Esophagus muscularis mucosa (tissue), 4 donors: ENCODE results near the gene MUSTN1. TPM values are rescaled to one million over a fixed set of nuclear protein-coding genes. Genes with fewer than 3 reads are reported as not detected.

ENCODE experiments used
- DNase-seq: peaks from one replicate; pipeline ENCODE4 v3.0.0-alpha.2; 2017; ENCODE audit errors: extremely low spot score
- H3K27ac ChIP-seq, 4 donors: fragments of 200-600 bp; sonication (generic); replicated peaks in 1 of 4; 1 replicate in 3 of 4; 2 replicates in 1 of 4; pipeline ENCODE4 v1.5.1; 2016 to 2019; ENCODE audit warnings: mild to moderate bottlenecking in 1 of 4
- H3K27me3 ChIP-seq, 4 donors: fragments of 200-600 bp; sonication (generic); one replicate each; pipeline versions ENCODE4 v1.5.1 to v1.6.0; 2016 to 2019
- H3K36me3 ChIP-seq, 4 donors: fragments of 200-600 bp; sonication (generic); one replicate each; pipeline ENCODE4 v1.5.1; 2016 to 2019
- H3K4me1 ChIP-seq, 4 donors: fragments of 200-600 bp; sonication (generic); one replicate each; pipeline ENCODE4 v1.5.1; 2016 to 2019
- H3K4me3 ChIP-seq, 4 donors: fragments of 200-600 bp; sonication (generic); 1 replicate in 2 of 4; 2 replicates in 2 of 4; pipeline ENCODE4 v1.5.1; 2016 to 2019; ENCODE audit warnings: mild to moderate bottlenecking in 4 of 4, moderate library complexity in 1 of 4
- H3K9me3 ChIP-seq, 4 donors: fragments of 200-600 bp; sonication (generic); 1 replicate in 3 of 4; 2 replicates in 1 of 4; pipeline ENCODE4 v1.5.1; 2016 to 2019
- CTCF ChIP-seq, 3 experiments: fragments of 200-600 bp in 2 of 3; fragments of 450-650 bp in 1 of 3; sonication (generic) in 2 of 3; IDR thresholded peaks; one replicate each; pipeline ENCODE4 v1.5.1; 2017 to 2019; ENCODE audit warnings: antibody characterized with exemption in 3 of 3, mild to moderate bottlenecking in 2 of 3, moderate library complexity in 1 of 3
- EP300 ChIP-seq: sonication (generic); formaldehyde crosslinking; IDR thresholded peaks from one replicate; pipeline ENCODE4 v1.6.1; 2017; ENCODE audit warnings: antibody characterized with exemption
- POLR2A ChIP-seq: fragments of 450-650 bp; IDR thresholded peaks from one replicate; pipeline ENCODE4 v1.6.1; 2017; ENCODE audit warnings: antibody characterized with exemption, moderate library complexity, mild to moderate bottlenecking, low read depth
- POLR2AphosphoS5 ChIP-seq, 2 donors: sonication (generic); formaldehyde crosslinking; IDR thresholded peaks; one replicate each; pipeline ENCODE4 v1.6.1; 2017; ENCODE audit warnings: antibody characterized with exemption in 2 of 2
- WGBS: methylation state at CpG from one replicate; pipeline ENCODE4 v1.1.5; 2018; 5-methylcytosine and 5-hydroxymethylcytosine counted together
- intact Hi-C: fragments of 100-400 bp; cut with DNase I; formaldehyde crosslinking; loops from one replicate; pipeline ENCODE4 v1.15.1; 2023
- small RNA-seq, 3 donors: library from RNA; depleted of rRNA; stranded (forward); fragments of <200 nt; gene quantifications; one replicate each; pipeline ENCODE3, GENCODE V24; 2016
- total RNA-seq, 4 donors: library from RNA; depleted of rRNA; stranded (reverse); fragments of >200 nt; gene quantifications; one replicate each; pipeline versions ENCODE4 v1.1.0 to v1.2.1, GENCODE V29; 2016

Gene MUSTN1
- total RNA-seq, 4 donors from 2014 or later, result 6.6 to 17.7 (median 12.5) TPM

- 94% methylated on average over 2 of the region's 5 CpGs for WGBS
- DNase-seq, result no peak
- no peaks in the 10 kb centered on the region for H3K4me1 ChIP-seq
- TF ChIP-seq POLR2AphosphoS5 (IDR thresholded peaks at IDR 0.05) (no peak), POLR2A (no peak), EP300 (no peak), CTCF (IDR thresholded peaks at IDR 0.05) (no peak)
- H3K4me3 ChIP-seq, result no peak overlapping the region
- intact Hi-C loops, result no loop called here
- H3K36me3 ChIP-seq, result no peaks in the 10 kb centered on the region
- H3K27me3 ChIP-seq, result peaks cover 0 to 5% (median 0%) of the 10 kb centered on the region in 4 donors
- H3K27ac ChIP-seq, result no peak overlapping the region
- no peaks in the 10 kb centered on the region for H3K9me3 ChIP-seq
These were observed 49.8 kb downstream of the MUSTN1 start for GRCh38 chr3:52784931-52785590.

GRCh38 chr3:52784021-52784621, 50.7 kb downstream of the MUSTN1 start:
- DNase-seq, result no peak
- no peak overlapping the region for H3K4me3 ChIP-seq
- no peaks in the 10 kb centered on the region for H3K4me1 ChIP-seq
- WGBS, result 83% methylated on average over 14 of the region's 18 CpGs
- H3K9me3 ChIP-seq, result no peaks in the 10 kb centered on the region
- H3K36me3 ChIP-seq, result no peaks in the 10 kb centered on the region
- intact Hi-C loops, result no loop called here
- H3K27ac ChIP-seq, result no peak overlapping the region
- TF ChIP-seq POLR2AphosphoS5 (IDR thresholded peaks at IDR 0.05) (no peak), POLR2A (no peak), CTCF (IDR thresholded peaks at IDR 0.05) (no peak)
- peaks cover 0 to 5% (median 0%) of the 10 kb centered on the region in 4 donors for H3K27me3 ChIP-seq

- TF ChIP-seq POLR2A (no peak), CTCF (IDR thresholded peaks at IDR 0.05) (peak in 1 of 3 experiments; percentile 11)
- Histone ChIP-seq H3K36me3 (no peaks in the 10 kb centered on the region), H3K4me1 (no peaks in the 10 kb centered on the region), H3K27me3 (peaks cover 0 to 5% (median 0%) of the 10 kb centered on the region in 4 donors), H3K9me3 (no peaks in the 10 kb centered on the region), H3K27ac (no peak overlapping the region), H3K4me3 (no peak overlapping the region)
- intact Hi-C loops, result no loop called here
- DNase-seq, result no peak
- 84% methylated on average over 2 of the region's 3 CpGs for WGBS
These were observed 51.6 kb downstream of the MUSTN1 start for GRCh38 chr3:52783211-52783555.

Small RNA genes lying within 50 kb of the gene (small RNA-seq; reads per million reads assigned to genes)
- gene MIR8064 (0 reads per million in 3 donors), gene MUSTN1 (0 reads per million in 3 donors)

Other genes with a start within 250 kb of the MUSTN1 start
- 10 to 100 TPM; 79.4 to 99.3 (median 82.8) TPM for gene PBRM1, start 149.1 kb downstream of the MUSTN1 start, total RNA-seq
- gene GNL3, start 149.0 kb downstream of the MUSTN1 start, total RNA-seq, result 10 to 100 TPM; 28.4 to 71.1 (median 29.3) TPM
- 10 to 100 TPM; 31.6 to 40.3 (median 35.7) TPM for gene GLT8D1, start 129.2 kb downstream of the MUSTN1 start, total RNA-seq
- 10 to 100 TPM; 67.3 to 95.3 (median 88.7) TPM for gene SPCS1, start 128.9 kb downstream of the MUSTN1 start, total RNA-seq
- gene NEK4, start 64.1 kb downstream of the MUSTN1 start, total RNA-seq, result 10 to 100 TPM; 19.1 to 29.2 (median 23.6) TPM
- gene ITIH1, start 57.4 kb downstream of the MUSTN1 start, total RNA-seq, result not detected
- 1 to 10 TPM in 2 of 4 donors, under 1 TPM in 2; 0.83 to 3.2 (median 1.5) TPM for gene ITIH3, start 40.2 kb downstream of the MUSTN1 start, total RNA-seq
- gene ITIH4, start 4.3 kb downstream of the MUSTN1 start, total RNA-seq, result 1 to 10 TPM; 2.0 to 4.6 (median 2.8) TPM
- 10 to 100 TPM; 10.4 to 23.6 (median 14.7) TPM for gene STIMATE, start 62.5 kb upstream of the MUSTN1 start, total RNA-seq
- gene SFMBT1, start 211.1 kb upstream of the MUSTN1 start, total RNA-seq, result 10 to 100 TPM; 15.4 to 27.6 (median 21.4) TPM